Erythroblast (primary cell): ENCODE measurements around the gene WNT11.

Source experiments
- DNase-seq, 2 experiments: peaks; one replicate each; lab custom pipeline; 2025; lab: John Stamatoyannopoulos, UW
- GATA1 ChIP-seq: IDR thresholded peaks from 2 replicates; pipeline ENCODE4 v1.6.1; 2011; ENCODE audit warnings: low read depth, mild to moderate bottlenecking, control low read depth, low read length, moderate library complexity
- POLR2A ChIP-seq: IDR thresholded peaks from 2 replicates; pipeline ENCODE4 v1.6.1; 2011; ENCODE audit warnings: mild to moderate bottlenecking, low read length

Gene WNT11

DNA sequence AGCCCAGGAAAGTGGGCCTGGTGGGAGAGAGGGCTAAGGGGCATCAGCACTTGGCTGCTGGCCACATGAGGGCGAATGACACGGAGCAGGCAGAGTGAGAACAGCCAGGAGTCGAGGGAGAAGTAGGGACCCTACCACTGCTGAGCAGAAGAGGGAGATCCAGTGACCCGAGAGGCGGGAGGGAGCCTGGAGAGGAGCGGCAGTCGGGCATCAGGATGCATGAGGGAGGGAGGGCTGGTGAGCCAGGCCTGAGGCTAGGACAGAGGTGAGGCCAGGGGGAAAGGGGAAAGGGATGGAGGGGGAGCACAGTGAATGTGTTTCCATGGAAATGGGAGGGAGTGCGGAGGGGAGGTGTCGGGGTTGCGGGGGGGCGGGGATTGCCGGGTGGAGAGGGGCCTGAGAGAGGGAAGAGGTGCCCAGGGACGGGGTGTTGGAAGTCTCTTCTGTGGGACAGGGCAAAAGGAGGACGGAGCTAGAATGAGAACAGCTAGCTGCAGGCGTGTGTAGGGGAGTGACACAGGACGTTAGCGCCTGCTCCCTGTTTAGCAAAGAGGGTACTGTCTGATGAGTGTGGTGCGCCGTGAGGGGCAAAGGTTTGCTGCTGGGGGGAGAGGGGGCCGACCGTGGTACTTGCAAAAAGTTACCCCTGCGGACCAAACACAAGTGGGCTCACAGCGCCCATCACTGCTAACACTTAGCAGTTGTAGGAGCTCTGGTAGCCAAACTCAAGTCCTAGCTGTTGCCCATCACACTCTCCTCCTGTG is 37.1 kb upstream of the WNT11 start:
- no peak for DNase-seq
- no peak for TF ChIP-seq GATA1
- TF ChIP-seq POLR2A = no peak

DNA sequence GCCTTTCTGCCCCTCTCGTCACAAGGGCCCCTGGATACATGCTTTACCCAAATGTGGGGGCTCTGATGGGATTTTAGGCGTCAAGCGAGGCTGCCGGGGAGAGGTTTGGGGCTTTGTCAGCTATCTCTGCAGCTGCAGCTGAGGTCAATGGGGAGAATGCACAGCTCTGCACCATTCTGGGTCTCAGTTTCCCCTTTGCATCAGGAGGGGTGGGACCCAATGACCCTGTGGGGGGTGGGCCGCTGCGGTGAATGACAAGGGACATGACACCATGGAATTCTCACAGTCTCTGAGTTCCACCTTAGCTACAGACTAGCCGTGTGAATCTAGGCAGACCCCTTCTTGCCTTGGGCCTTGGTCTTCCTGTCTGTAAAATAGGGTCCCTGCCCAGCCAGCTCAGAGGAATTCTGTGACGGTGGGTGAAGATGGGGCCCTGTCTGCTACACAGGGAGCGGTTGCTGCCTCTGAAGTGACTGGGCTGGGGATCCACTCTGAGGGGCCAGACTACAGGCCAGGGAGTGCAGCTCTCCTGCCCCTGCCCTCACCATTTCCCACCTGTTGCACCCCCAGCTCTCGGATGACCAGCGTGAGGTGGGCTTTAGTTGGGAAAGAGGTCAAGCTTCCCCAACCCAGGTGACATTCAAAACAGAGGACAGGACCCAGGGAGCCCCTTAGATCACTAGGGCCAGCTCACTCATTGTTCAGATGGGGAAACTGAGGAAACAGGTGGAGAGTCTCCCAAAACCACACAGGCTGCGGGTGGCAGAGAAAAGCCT is 35.9 kb upstream of the WNT11 start:
- TF ChIP-seq GATA1 (no peak), POLR2A (no peak)
- DNase-seq = no peak

DNA sequence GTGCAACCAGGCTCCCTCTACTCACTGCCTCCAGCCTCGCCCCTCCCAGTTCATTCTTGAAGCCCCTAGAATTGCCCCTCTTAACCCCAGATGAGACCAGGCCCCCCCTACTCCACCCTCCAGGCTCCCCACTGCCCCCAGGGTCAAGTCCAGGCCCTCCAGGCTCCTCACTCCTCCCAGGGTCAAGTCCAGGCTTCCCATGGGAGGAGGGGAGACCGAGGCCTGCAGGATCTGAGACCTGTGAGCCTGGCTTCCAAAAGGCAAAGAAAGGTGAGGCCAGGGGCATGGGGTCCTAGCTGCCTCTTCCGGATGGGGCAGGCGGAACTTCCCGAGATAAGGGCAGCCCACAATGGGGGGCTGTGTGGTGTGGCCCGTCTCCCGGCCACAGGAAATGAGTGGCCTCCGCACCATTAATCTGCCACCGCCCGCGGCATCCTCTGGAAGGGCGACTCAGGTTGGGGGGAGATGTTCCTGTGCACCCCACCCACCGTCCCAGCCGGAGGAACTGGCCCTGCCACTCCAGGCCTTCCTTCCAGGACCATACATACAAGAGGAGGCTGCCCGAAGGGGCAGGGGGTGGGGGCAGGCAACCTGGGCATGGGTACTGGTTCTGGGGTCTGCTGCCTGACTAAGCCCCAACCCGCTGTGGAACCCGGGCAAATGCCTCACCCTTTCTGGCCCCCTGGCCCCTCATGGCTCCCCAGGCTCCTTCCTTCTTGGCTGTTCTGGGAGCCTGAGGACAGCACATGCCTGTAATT is 35.1 kb upstream of the WNT11 start:
- TF ChIP-seq GATA1 (no peak), POLR2A (no peak)
- no peak for DNase-seq

DNA sequence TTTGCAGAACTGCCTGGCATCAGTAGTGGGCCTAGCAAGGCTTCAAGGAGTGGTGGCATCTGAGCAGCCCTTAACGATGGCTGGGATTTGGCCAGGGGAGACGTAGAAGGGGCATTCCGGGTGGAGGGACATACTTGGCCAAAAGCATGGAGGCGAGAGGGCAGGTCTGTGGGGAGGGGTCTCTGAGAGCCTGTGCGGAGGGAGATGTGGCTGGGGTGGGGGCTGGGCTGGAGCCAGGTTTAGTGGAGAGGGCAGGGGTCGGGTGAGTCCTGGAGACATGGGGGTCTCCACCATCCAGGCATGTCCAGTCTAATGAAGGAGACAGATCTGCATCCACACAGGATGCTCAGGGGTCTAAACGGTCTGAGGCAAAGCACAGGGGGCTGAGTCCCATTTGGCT is 34.4 kb upstream of the WNT11 start:
- DNase-seq = no peak
- TF ChIP-seq POLR2A (no peak), GATA1 (no peak)

DNA sequence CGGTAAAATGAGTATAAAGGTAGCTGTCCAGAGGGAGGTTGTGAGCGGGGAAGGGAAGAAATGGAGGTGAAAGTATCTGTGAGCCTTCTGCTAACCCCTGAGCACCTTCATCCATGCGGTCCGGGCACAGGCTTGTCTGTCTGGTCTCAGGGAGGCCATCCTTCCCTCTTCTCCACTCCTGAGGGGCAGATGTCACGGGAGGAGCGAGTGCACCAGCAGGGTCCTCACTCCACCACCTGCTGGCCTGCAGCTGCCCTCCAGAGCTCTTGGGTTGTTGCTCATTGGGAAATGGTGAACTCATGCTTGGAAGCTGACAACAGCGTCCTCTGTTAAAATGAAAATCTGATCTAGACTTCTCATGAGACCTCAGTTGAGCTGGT is 33.8 kb upstream of the WNT11 start:
- TF ChIP-seq POLR2A (no peak), GATA1 (no peak)
- DNase-seq = no peak

DNA sequence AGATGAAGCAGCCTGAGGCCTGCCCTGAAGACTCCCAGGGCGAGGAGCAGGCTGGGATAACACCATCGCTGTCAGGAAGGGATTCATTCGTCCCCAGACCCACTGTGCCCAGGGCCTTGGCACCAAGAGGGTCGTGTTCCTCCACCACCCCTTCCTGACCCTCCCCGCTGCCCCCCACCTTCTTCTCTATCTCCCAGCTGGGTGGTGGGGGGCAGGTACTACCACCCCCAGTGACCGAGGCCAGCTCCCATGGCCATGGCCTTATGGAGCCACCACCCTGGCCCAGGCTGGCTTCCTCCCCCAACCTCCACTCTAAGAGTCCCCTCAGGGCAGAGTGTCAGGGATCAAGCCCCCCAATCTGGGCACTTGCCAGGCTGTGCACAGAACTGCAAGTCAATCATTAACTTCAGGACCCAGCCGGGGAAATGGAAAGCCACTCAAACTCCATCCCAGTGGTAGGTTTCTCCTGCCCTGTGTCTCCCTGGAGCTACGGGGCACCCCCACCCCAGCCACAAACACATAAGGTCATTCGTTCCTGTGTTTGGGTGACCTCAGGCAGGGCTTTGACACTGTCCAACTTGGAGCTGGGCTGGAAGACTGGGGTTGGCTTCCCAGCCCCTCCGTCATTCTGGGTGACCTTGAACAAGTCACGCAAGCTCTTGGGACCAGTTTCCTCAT is 33.3 kb upstream of the WNT11 start:
- no peak for TF ChIP-seq GATA1
- no peak for TF ChIP-seq POLR2A
- DNase-seq = no peak

DNA sequence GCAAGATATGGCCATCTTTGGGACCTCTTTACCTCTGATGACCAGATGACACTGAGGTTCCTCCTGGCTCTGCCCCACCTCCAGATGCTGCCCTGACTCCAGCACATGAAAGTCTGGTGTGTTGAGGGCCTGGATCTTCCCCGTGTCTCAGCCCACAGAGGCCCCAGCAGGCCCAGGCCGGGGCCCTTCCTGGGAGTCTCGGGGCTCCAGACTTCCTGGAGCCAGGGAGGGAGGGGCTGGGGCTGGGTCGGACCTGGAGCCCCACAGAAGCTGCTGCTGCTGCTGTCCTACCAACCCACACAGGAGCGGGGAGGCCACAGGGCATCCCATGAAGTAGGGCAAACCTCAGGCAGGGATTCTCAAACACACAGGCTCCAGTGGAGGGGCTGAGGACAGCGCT is 32.2 kb upstream of the WNT11 start:
- no peak for DNase-seq
- TF ChIP-seq POLR2A = no peak
- TF ChIP-seq GATA1 = no peak

DNA sequence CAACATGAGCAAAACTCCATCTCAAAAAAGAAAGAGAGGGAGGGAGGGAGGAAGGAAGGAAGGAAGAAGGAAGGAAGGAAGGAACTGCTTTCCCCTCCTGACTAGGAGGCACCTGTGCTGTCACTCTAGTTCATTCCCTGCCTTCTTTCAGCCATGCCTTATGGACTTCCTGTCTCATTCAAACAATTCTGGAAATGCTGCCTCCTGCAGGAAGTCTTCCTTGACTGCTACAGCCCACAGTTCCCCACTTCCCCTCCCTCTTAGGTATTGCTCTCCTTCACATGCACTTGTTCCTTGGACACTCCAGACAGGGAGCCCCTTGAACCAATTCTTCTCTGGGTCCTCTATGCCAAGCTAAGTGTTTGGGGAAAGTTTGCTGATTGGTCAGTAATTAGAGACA is 31.6 kb upstream of the WNT11 start:
- DNase-seq = peak in 1 of 2 experiments; percentile 44
- TF ChIP-seq POLR2A (no peak), GATA1 (no peak)

DNA sequence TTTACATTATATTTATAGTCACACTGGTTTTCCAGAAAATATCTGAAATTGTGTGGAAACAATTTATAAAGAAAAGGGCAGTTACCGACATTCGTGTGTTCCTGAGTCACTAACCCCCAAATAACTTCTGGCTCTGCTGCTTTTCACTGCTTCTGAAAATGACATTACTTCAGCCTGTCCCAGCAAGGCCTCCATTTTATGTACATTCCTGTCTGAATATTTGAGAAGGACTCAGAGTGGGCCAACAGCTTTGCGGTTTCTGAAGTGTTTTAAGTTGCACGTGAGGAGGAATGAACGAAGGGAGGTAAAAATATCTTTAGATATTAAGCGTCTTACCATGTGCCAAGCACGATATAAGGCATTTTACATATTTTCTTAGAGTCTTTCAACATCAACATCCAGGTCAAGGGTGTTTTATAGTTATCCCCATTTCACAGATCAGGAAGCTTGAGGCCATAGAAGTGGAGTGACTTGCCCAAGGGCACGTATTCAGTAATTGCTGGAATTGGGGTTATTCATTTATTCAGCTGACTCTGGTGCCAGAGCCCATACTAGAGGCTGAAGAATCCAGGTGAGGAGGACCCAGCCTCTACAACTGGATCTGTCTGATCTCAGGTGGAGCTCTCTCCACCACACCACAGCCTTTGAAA is 30.8 kb upstream of the WNT11 start:
- peak in 1 of 2 experiments; percentile 22 for DNase-seq
- TF ChIP-seq POLR2A = no peak
- no peak for TF ChIP-seq GATA1

DNA sequence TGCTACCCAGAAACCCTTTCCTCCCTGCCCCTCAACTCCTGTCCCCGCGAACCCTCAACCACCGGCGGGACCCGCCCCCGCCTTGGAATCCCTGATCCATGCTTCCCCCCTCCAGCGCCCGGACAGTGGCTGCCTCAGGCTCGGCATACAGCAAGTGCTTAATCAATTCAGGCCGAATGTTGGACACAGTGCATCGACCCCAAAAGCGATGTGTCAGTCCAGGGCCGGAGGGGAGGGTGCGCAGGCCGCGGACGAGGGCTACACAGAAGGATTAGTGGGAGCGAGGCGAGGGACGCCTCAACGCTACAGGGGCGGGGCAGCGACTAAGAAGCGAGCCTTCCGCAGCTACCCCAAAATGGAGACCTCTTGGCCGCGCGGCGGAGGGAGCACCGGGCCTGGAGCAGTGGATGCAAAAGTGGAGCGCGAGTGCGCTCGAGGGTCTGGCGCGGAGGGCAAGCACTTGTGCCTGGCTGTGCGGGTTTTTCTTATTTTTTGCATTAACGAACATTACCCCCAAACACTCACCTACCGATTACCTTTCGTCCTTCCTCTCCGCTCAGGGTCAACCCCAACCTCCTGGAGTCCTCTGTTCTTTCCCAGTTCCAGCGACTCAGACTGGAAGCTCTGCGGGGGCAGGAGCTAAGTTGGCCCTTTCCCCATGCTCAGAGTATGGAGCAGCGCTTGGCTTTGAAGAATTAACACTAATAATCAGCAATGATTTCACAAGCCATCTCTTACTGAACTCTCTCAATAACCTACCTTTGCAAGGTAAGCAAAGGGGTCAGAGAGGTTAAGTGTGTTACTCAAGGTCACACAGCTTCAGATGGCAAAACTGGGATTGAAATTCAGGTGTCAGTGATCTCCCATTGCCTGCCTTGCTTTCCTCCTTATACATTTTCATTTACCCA is 30.0 kb upstream of the WNT11 start:
- peak; percentile 72 to 80 for DNase-seq

DNA sequence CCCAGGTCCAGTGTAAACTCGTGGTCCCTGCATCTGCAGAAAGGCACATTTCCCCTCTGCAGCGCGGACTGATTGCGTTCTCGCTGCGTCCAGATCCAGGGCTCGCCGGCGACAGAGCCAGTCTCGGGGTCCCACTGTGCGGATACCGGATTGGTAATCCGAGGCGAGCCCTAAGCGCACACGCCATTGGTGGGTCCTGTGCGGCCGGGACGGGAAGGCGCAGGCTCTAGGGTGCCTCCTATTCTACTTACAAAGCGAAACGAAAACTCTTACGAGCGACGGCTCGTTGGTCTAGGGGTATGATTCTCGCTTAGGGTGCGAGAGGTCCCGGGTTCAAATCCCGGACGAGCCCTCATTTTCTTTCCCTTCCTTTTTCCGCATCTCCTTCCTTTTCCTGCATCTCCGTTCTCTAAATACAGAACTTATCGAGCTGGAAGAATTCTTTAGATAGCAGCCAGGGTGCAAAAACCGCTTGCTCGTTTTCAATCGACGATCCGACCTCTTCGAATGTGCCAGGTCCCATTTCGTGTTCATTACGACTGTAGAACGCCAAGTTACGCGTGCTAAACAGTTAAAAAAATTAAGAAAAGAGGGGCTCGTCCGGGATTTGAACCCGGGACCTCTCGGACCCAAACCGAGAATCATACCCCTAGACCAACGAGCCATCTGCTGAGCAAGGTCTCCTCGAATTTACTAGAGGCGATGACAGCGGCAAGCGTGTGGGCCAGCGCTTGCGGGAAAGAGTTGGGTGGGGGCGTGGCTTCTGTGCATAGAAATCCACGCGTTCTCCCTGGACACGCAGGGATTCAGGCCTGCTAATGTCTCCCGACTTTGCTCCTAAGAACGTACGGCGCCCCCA is 29.2 kb upstream of the WNT11 start:
- DNase-seq = peak; percentile 91 to 95
- TF ChIP-seq GATA1 (no peak), POLR2A (no peak)

More for the DNA sequence above, 30.0 kb upstream of the WNT11 start:
- TF ChIP-seq POLR2A (no peak), GATA1 (no peak)
